B cell (primary cell): Measurements from ENCODE around the gene CCL19. TPM values are rescaled to one million over a fixed set of nuclear protein-coding genes. Genes with fewer than 3 reads are reported as not detected.

Experiments used
- ATAC-seq: fragments of 200-7000 bp; cut with Tn5 transposase; one replicate; pipeline ENCODE4 v1.10.0; 2021; ENCODE audit warnings: low read depth, mild to moderate bottlenecking, moderate number of reproducible peaks, moderate library complexity
- CTCF ChIA-PET: fragments of 350-600 bp; sonication (Branson Sonifier 250); formaldehyde crosslinking; loops from one replicate; lab custom pipeline; 2021; ENCODE audit warnings: antibody characterized with exemption, inconsistent platforms; lab: Charles Lee
- POLR2A ChIA-PET: fragments of 350-600 bp; sonication (Branson Sonifier 250); formaldehyde crosslinking; loops from one replicate; lab custom pipeline; 2021; ENCODE audit warnings: antibody characterized with exemption; lab: Charles Lee
- DNase-seq: peaks from one replicate; pipeline ENCODE4 v3.0.0; 2013
- H2AFZ ChIP-seq: 2 replicates; pipeline ENCODE4 v1.6.1; 2012; ENCODE audit warnings: mild to moderate bottlenecking, low read depth, low read length; ENCODE audit not compliant: insufficient read depth, poor library complexity, severe bottlenecking
- H3K27ac ChIP-seq, 2 donors: 1 replicate in 1 of 2; 2 replicates in 1 of 2; pipeline ENCODE4 v1.5.1; 2012 to 2013; ENCODE audit warnings: low read length in 2 of 2, mild to moderate bottlenecking in 2 of 2, moderate library complexity in 1 of 2
- H3K27me3 ChIP-seq, 4 experiments: fragments of 200-600 bp in 1 of 4; sonication (generic) in 1 of 4; replicated peaks in 1 of 4; 1 replicate in 2 of 4; 2 replicates in 2 of 4; pipeline versions ENCODE4 v1.6.1 to v1.7.0; 2013 to 2016; ENCODE audit warnings: low read length in 3 of 4, mild to moderate bottlenecking in 2 of 4, mixed read lengths in 1 of 4, moderate library complexity in 1 of 4; ENCODE audit not compliant: insufficient read depth in 4 of 4, control insufficient read depth in 3 of 4; ENCODE audit errors: control extremely low read depth in 1 of 4
- H3K36me3 ChIP-seq, 2 experiments: replicated peaks in 1 of 2; 1 replicate in 1 of 2; 2 replicates in 1 of 2; pipeline versions ENCODE4 v1.6.1 to v1.7.1; 2013; ENCODE audit warnings: low read length in 1 of 2; ENCODE audit not compliant: insufficient read depth in 2 of 2, control insufficient read depth in 1 of 2; ENCODE audit errors: control extremely low read depth in 1 of 2, extremely low read depth in 1 of 2
- H3K4me1 ChIP-seq, 2 donors: fragments of 200-600 bp in 1 of 2; sonication (generic) in 1 of 2; 1 replicate in 1 of 2; 2 replicates in 1 of 2; pipeline versions ENCODE4 v1.5.1 to v1.6.1; 2013 to 2017; ENCODE audit warnings: low read length in 2 of 2; ENCODE audit not compliant: control insufficient read depth in 2 of 2, insufficient read depth in 2 of 2
- H3K4me2 ChIP-seq: replicated peaks from 2 replicates; pipeline ENCODE3; 2012; ENCODE audit warnings: mild to moderate bottlenecking, low read depth, low read length; ENCODE audit not compliant: poor library complexity, severe bottlenecking
- H3K4me3 ChIP-seq, 5 experiments: fragments of 200-600 bp in 1 of 5; sonication (generic) in 1 of 5; 1 replicate in 3 of 5; 2 replicates in 2 of 5; pipeline versions ENCODE4 v1.5.1 to v1.7.0; 2011 to 2016; ENCODE audit warnings: low read length in 4 of 5, mild to moderate bottlenecking in 4 of 5, low read depth in 2 of 5, control low read depth in 1 of 5, moderate library complexity in 1 of 5; ENCODE audit not compliant: insufficient read depth in 1 of 5; ENCODE audit errors: control extremely low read depth in 1 of 5, extremely low read depth in 1 of 5
- H3K79me2 ChIP-seq: fragments of 200-600 bp; sonication (generic); one replicate; pipeline ENCODE4 v1.6.0; 2016; ENCODE audit warnings: low read length; ENCODE audit not compliant: control insufficient read depth, insufficient read depth
- H3K9ac ChIP-seq: fragments of 200-600 bp; sonication (generic); 2 replicates; pipeline ENCODE4 v1.6.1; 2017; ENCODE audit warnings: mild to moderate bottlenecking, low read length, moderate library complexity
- H3K9me3 ChIP-seq, 3 donors: one replicate each; pipeline versions ENCODE4 v1.6.1 to v1.7.1; 2013; ENCODE audit warnings: low read length in 2 of 3; ENCODE audit not compliant: control insufficient read depth in 2 of 3, insufficient read depth in 1 of 3; ENCODE audit errors: control extremely low read depth in 1 of 3
- H4K20me1 ChIP-seq: 2 replicates; pipeline ENCODE4 v1.6.0; 2012; ENCODE audit warnings: mild to moderate bottlenecking, low read length; ENCODE audit not compliant: insufficient read depth, control insufficient read depth, poor library complexity, severe bottlenecking
- H3K27ac Mint-ChIP-seq: one replicate; pipeline ENCODE4 v1.8.0; 2021; ENCODE audit warnings: mixed read lengths
- H3K27me3 Mint-ChIP-seq: one replicate; pipeline ENCODE4 v1.8.0; 2021; ENCODE audit warnings: mixed read lengths
- H3K4me1 Mint-ChIP-seq: one replicate; pipeline ENCODE4 v1.8.0; 2021; ENCODE audit warnings: mixed read lengths
- H3K4me3 Mint-ChIP-seq: one replicate; pipeline ENCODE4 v1.8.0; 2021; ENCODE audit warnings: mixed read lengths
- H3K9me3 Mint-ChIP-seq: one replicate; pipeline ENCODE4 v1.8.0; 2022; ENCODE audit warnings: mixed read lengths; ENCODE audit not compliant: insufficient read depth
- EZH2 ChIP-seq: IDR thresholded peaks from 2 replicates; pipeline ENCODE4 v1.6.1; 2012; ENCODE audit warnings: borderline replicate concordance, low read depth, mild to moderate bottlenecking, moderate library complexity, low read length; ENCODE audit not compliant: insufficient read depth, poor library complexity, severe bottlenecking
- WGBS: methylation state at CpG from one replicate; pipeline ENCODE4 v1.1.5; 2013; ENCODE audit warnings: missing lambda C conversion rate; ENCODE audit not compliant: insufficient coverage; 5-methylcytosine and 5-hydroxymethylcytosine counted together
- intact Hi-C: fragments of 100-400 bp; cut with micrococcal nuclease; formaldehyde crosslinking; loops from one replicate; pipeline ENCODE4 v1.10.0; 2022
- polyA plus RNA-seq: library from polyadenylated mRNA; depleted of rRNA; stranded (reverse); fragments of >200 nt; gene quantifications from 2 replicates; pipeline ENCODE4 v1.2.3, GENCODE V29; 2012
- total RNA-seq, 2 donors: library from RNA; stranded (reverse); fragments of 120-200 nt in 1 of 2; gene quantifications; 1 replicate in 1 of 2; 2 replicates in 1 of 2; pipeline versions ENCODE4 v1.2.3 to v1.2.4, GENCODE V29; 2013 to 2022
- TF ChIP-seq, protein P1 (sequence below): fragments of 200-600 bp; IDR thresholded peaks from one replicate; pipeline ENCODE4 v1.8.0; 2022; ENCODE audit warnings: antibody characterized with exemption, mild to moderate bottlenecking

The CCL19 gene
- total and polyA plus RNA-seq, 2 donors (not counting 1 experiment from before 2014, with no cell fraction given) = not detected

DNA sequence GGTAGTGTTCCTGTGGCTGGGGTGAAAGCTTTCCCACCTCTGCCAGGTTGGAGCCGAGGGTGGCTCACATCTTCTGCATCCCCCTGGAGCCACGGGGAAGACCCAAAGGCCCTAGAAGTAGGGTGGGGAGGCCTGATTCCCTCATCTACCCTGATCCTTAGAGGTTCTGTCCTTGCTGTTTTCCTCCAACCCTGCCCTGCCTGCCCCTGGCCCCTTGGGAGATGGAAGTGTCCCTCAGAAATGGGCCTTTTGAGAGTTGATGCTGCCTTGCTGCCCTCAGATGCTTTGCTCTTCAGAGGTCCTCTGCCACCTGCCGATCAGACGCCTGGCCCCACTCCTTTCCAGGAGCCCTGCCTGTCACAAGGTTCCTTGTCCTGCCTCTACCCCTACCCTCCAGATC lies 6.3 kb downstream of the CCL19 start:
- DNase-seq (no peak), ATAC-seq (no peak)
- peaks cover 0 to 4% (median 0%) of the 10 kb centered on the region in 4 experiments for H3K27me3 ChIP-seq
- ChIA-PET POLR2A (no interaction called here), CTCF (interaction anchor here (1.0 kb wide), 1 partner anchor 12 kb away, joined by 3 read pairs; no protein-coding TSS in a partner anchor)
- no peak overlapping the region for H3K27ac ChIP-seq
- H3K4me1 Mint-ChIP-seq = peaks cover 3% of the 10 kb centered on the region
- no peak overlapping the region for H2AFZ ChIP-seq
- H3K27me3 Mint-ChIP-seq = peaks cover 8% of the 10 kb centered on the region
- no peaks in the 10 kb centered on the region for H4K20me1 ChIP-seq
- no peak overlapping the region for H3K4me3 Mint-ChIP-seq
- H3K27ac Mint-ChIP-seq = no peak overlapping the region
- no peak overlapping the region for H3K4me2 ChIP-seq
- peaks cover 0 to 8% of the 10 kb centered on the region in 2 donors for H3K4me1 ChIP-seq
- WGBS = 95% methylated on average over 3 of the region's 4 CpGs
- H3K9me3 ChIP-seq = no peaks in the 10 kb centered on the region
- H3K36me3 ChIP-seq = no peaks in the 10 kb centered on the region
- H3K4me3 ChIP-seq = no peak overlapping the region
- intact Hi-C loops = no loop called here
- no peak for TF ChIP-seq EZH2
- TF ChIP-seq, protein P1, sequence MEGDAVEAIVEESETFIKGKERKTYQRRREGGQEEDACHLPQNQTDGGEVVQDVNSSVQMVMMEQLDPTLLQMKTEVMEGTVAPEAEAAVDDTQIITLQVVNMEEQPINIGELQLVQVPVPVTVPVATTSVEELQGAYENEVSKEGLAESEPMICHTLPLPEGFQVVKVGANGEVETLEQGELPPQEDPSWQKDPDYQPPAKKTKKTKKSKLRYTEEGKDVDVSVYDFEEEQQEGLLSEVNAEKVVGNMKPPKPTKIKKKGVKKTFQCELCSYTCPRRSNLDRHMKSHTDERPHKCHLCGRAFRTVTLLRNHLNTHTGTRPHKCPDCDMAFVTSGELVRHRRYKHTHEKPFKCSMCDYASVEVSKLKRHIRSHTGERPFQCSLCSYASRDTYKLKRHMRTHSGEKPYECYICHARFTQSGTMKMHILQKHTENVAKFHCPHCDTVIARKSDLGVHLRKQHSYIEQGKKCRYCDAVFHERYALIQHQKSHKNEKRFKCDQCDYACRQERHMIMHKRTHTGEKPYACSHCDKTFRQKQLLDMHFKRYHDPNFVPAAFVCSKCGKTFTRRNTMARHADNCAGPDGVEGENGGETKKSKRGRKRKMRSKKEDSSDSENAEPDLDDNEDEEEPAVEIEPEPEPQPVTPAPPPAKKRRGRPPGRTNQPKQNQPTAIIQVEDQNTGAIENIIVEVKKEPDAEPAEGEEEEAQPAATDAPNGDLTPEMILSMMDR = no peak
- H3K79me2 ChIP-seq = no peaks in the 10 kb centered on the region
- H3K9me3 Mint-ChIP-seq = no peaks in the 10 kb centered on the region
- H3K9ac ChIP-seq = no peak overlapping the region

DNA sequence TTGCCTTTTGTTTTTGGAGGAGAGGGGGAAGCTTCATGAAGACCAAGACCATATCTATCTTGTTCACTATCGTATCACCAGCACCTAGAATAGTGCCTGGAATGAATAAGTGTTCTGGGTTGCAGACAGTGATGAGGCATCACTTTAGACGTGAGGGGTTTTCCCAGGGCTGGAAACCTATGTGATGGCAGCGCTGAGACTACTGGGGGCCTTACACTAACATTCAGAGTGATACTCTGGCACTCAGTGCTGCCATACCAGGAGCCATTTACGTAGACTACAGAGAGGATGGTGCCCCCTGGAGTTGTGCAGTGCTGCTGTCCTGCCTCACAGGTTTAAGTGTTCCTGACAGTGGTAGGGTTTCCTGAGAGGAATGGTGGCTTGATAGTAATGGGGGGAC lies 6.9 kb downstream of the CCL19 start:
- Histone ChIP-seq H3K4me2 (no peak overlapping the region), H3K4me1 (peaks cover 0 to 8% of the 10 kb centered on the region in 2 donors), H3K36me3 (no peaks in the 10 kb centered on the region), H3K27ac (no peak overlapping the region), H3K9me3 (no peaks in the 10 kb centered on the region), H4K20me1 (no peaks in the 10 kb centered on the region), H3K79me2 (no peaks in the 10 kb centered on the region), H3K9ac (no peak overlapping the region), H3K27me3 (peaks cover 0 to 2% (median 0%) of the 10 kb centered on the region in 4 experiments), H2AFZ (no peak overlapping the region), H3K4me3 (no peak overlapping the region)
- no peaks in the 10 kb centered on the region for H3K9me3 Mint-ChIP-seq
- ChIA-PET CTCF (no interaction called here), POLR2A (no interaction called here)
- DNase-seq (no peak), ATAC-seq (no peak)
- peaks cover 7% of the 10 kb centered on the region for H3K27me3 Mint-ChIP-seq
- H3K4me3 Mint-ChIP-seq = no peak overlapping the region
- intact Hi-C loops = no loop called here
- 78% methylated on average over 3 of the region's 4 CpGs for WGBS
- H3K4me1 Mint-ChIP-seq = peaks cover 3% of the 10 kb centered on the region
- no peak overlapping the region for H3K27ac Mint-ChIP-seq
- TF ChIP-seq, protein P1 = no peak
- no peak for TF ChIP-seq EZH2
